GM12878 (cell line): ENCODE data around the gene PACS1. TPM values are rescaled to one million over a fixed set of nuclear protein-coding genes. Genes with fewer than 3 reads are reported as not detected.

ENCODE experiments used
- ATAC-seq: fragments of 200-7000 bp; cut with Tn5 transposase; 3 replicates; pipeline ENCODE4 v1.9.1; 2020; ENCODE audit warnings: mild to moderate bottlenecking, moderate library complexity
- BruUV-seq: library from RNA; stranded (reverse); fragments of 400-500 nt; replicated peaks from 2 replicates; lab custom pipeline; 2021; lab: Mats Ljungman, UMichigan
- CTCF ChIA-PET: fragments of 300-600 bp; sonication (Branson Sonifier 250); formaldehyde crosslinking; extraction: SDS; loops from one replicate; lab custom pipeline; 2021; ENCODE audit warnings: inconsistent platforms; lab: Yijun Ruan, JAX
- POLR2A ChIA-PET: fragments of 350-600 bp; formaldehyde crosslinking; extraction: SDS; loops from one replicate; lab custom pipeline; 2021; ENCODE audit warnings: inconsistent platforms; lab: Charles Lee
- RAD21 ChIA-PET: fragments of 300-600 bp; sonication (Branson Sonifier 250); formaldehyde crosslinking; loops from one replicate; lab custom pipeline; 2023; ENCODE audit warnings: antibody characterized with exemption; ENCODE audit not compliant: unreplicated experiment; lab: Charles Lee
- SMC1A ChIA-PET: fragments of 300-600 bp; sonication (Branson Sonifier 250); formaldehyde crosslinking; loops from one replicate; lab custom pipeline; 2023; ENCODE audit not compliant: unreplicated experiment, uncharacterized antibody; lab: Charles Lee
- DNase-seq: peaks from one replicate; pipeline ENCODE4 v3.0.0-alpha.2; 2011; ENCODE audit warnings: low read depth, low spot score
- FAIRE-seq: peaks from 3 replicates; lab custom pipeline; 2011; peaks lifted over from hg19 to GRCh38; lab: Jason Lieb, UNC
- H2AFZ ChIP-seq: 2 replicates; pipeline ENCODE4 v1.6.0; 2011; ENCODE audit warnings: low read depth, low read length, control low read depth; ENCODE audit not compliant: control insufficient read depth
- H3K27ac ChIP-seq: 2 replicates; pipeline ENCODE4 v1.5.1; 2011; ENCODE audit warnings: control low read depth; ENCODE audit not compliant: control insufficient read depth, insufficient read depth
- H3K27me3 ChIP-seq, 2 experiments: replicated peaks in 1 of 2; 2 replicates each; pipeline versions ENCODE4 v1.6.0 to v1.6.1; 2011; ENCODE audit warnings: low read length in 1 of 2; ENCODE audit not compliant: control insufficient read depth in 2 of 2, insufficient read depth in 2 of 2
- H3K36me3 ChIP-seq, 2 experiments: 2 replicates each; pipeline ENCODE4 v1.5.1; 2011; ENCODE audit warnings: low read length in 1 of 2; ENCODE audit not compliant: control insufficient read depth in 2 of 2, insufficient read depth in 2 of 2
- H3K4me1 ChIP-seq: 2 replicates; pipeline ENCODE4 v1.6.1; 2011; ENCODE audit warnings: mild to moderate bottlenecking, low read length, moderate library complexity, mixed read lengths; ENCODE audit not compliant: control insufficient read depth, insufficient read depth
- H3K4me2 ChIP-seq: 2 replicates; pipeline ENCODE4 v1.6.0; 2011; ENCODE audit warnings: control low read depth; ENCODE audit not compliant: control insufficient read depth, insufficient read depth
- H3K4me3 ChIP-seq: fragments of 200-600 bp; sonication (generic); 2 replicates; pipeline ENCODE4 v1.5.1; 2016
- H3K79me2 ChIP-seq: 2 replicates; pipeline ENCODE4 v1.6.0; 2011; ENCODE audit warnings: low read length; ENCODE audit not compliant: control insufficient read depth, insufficient read depth
- H3K9ac ChIP-seq: 2 replicates; pipeline ENCODE4 v1.8.0; 2011; ENCODE audit warnings: low read length, control low read depth, mixed read lengths; ENCODE audit not compliant: control insufficient read depth, insufficient read depth
- H3K9me3 ChIP-seq: replicated peaks from 3 replicates; pipeline ENCODE4 v1.5.1; 2011; ENCODE audit warnings: mild to moderate bottlenecking, low read length; ENCODE audit not compliant: control insufficient read depth, insufficient read depth
- H4K20me1 ChIP-seq: 2 replicates; pipeline ENCODE4 v1.6.0; 2011; ENCODE audit not compliant: control insufficient read depth, insufficient read depth
- BCLAF1 ChIP-seq: fragments of 450-650 bp; IDR thresholded peaks from 2 replicates; pipeline ENCODE4 v1.6.1; 2017; ENCODE audit warnings: antibody characterized with exemption, mild to moderate bottlenecking, moderate library complexity
- ESRRA ChIP-seq: IDR thresholded peaks from 2 replicates; pipeline ENCODE4 v1.6.1; 2012; ENCODE audit warnings: mild to moderate bottlenecking, low read length, improper control_type of control experiment
- JUND ChIP-seq: IDR thresholded peaks from 2 replicates; pipeline ENCODE4 v1.6.1; 2012; ENCODE audit warnings: low read depth, mild to moderate bottlenecking, low read length, improper control_type of control experiment, moderate library complexity
- MYB ChIP-seq: fragments of 150-350 bp; IDR thresholded peaks from 2 replicates; pipeline ENCODE4 v1.6.1; 2014; ENCODE audit warnings: mild to moderate bottlenecking, low read depth, low read length, borderline replicate concordance
- POLR2A ChIP-seq: IDR thresholded peaks from 2 replicates; pipeline ENCODE4 v1.6.1; 2011; ENCODE audit warnings: low read depth, mild to moderate bottlenecking, low read length
- SMARCA5 ChIP-seq: fragments of 450-650 bp; IDR thresholded peaks from 2 replicates; pipeline ENCODE4 v1.6.1; 2017; ENCODE audit warnings: mild to moderate bottlenecking
- SP1 ChIP-seq: IDR thresholded peaks from one replicate; pipeline ENCODE4 v1.6.1; 2011; ENCODE audit warnings: low read depth, low read length
- ZBED1 ChIP-seq: IDR thresholded peaks from 2 replicates; pipeline ENCODE4 v1.6.1; 2016; ENCODE audit warnings: borderline replicate concordance
- WGBS: methylation state at CpG from one replicate; pipeline ENCODE4 v1.1.6; 2016; ENCODE audit warnings: low lambda C conversion rate; ENCODE audit not compliant: insufficient replicate concordance, insufficient coverage; ENCODE audit errors: missing lambda C conversion rate; 5-methylcytosine and 5-hydroxymethylcytosine counted together
- in situ Hi-C: fragments of 300-500 bp; cut with MboI; formaldehyde crosslinking; loops from 9 replicates; pipeline ENCODE4 v1.14.3; 2018; ENCODE audit warnings: mixed read lengths
- intact Hi-C: fragments of 100-400 bp; cut with micrococcal nuclease; formaldehyde crosslinking; loops from one replicate; pipeline ENCODE4 v1.14.2; 2022; ENCODE audit not compliant: unreplicated experiment
- polyA plus RNA-seq, 11 experiments: library from polyadenylated mRNA; depleted of rRNA in 4 of 11; unstranded in 6 of 11; stranded (reverse) in 5 of 11; fragments of >200 nt; fragmentation: Nextera tagmentation in 4 of 11; fragmentation: Illumina TruSeq in 1 of 11; extraction: Ambion mirVana in 4 of 11; extraction: Trizol in 1 of 11; gene quantifications; 1 replicate in 1 of 11; 2 replicates in 10 of 11; pipeline versions ENCODE4 v1.2.1 to v1.2.3, GENCODE V29; 2011 to 2016; ENCODE audit warnings: inconsistent platforms in 2 of 11, missing spikeins in 2 of 11, low read depth in 1 of 11
- total RNA-seq, 4 experiments: library from RNA; depleted of rRNA in 3 of 4; stranded (reverse); fragments of >200 nt in 3 of 4; fragmentation: Illumina TruSeq in 1 of 4; extraction: Trizol in 1 of 4; gene quantifications; 2 replicates each; pipeline versions ENCODE4 v1.2.1 to v1.2.3, GENCODE V29; 2013 to 2021

Gene PACS1
- total and polyA plus RNA-seq, 10 of the 15 experiments (the other 5 are each of a cell fraction or from before 2014, with no cell fraction given) = 1.1 to 74.3 (median 17.9) TPM

DNA sequence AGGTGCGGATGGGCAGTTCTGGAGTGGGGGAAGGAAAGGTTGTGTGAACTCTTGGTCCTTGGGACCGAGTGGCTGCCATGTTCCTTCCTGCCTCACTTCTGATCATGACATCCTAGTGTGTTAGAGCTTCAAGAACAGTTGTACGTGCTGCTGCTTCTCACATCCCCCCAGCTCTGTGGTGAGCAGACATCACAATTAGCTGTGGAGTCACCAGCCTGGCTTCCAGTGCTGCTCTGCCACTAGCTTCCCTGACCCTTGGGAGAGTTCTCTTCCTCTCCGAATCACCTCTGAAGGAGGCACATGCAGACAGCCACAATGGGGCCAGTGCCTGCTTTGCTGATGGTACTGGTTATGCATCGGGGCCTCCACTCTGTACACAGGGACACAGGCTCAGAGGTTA lies 192.1 kb downstream of the PACS1 start:
- intact Hi-C loops (no loop called here), in situ Hi-C loops (no loop called here)
- Histone ChIP-seq H3K9ac (no peak overlapping the region), H3K36me3 (peaks cover 11 to 33% of the 10 kb centered on the region in 2 experiments), H2AFZ (no peak overlapping the region), H3K79me2 (peaks cover 19% of the 10 kb centered on the region), H3K27me3 (no peaks in the 10 kb centered on the region), H3K4me2 (no peak overlapping the region), H3K9me3 (no peaks in the 10 kb centered on the region), H3K4me1 (peaks cover 11% of the 10 kb centered on the region), H3K27ac (no peak overlapping the region), H4K20me1 (no peaks in the 10 kb centered on the region), H3K4me3 (no peak overlapping the region)
- RAD21 ChIA-PET = no interaction called here
- SMC1A ChIA-PET = interaction anchor here (1.5 kb wide), 1 partner anchor 26 kb away, joined by 5 read pairs; the partner anchor contains the start of gene YIF1A
- WGBS = 96% methylated on average over 5 of the region's 5 CpGs
- TF ChIP-seq SMARCA5 = no peak
- TF ChIP-seq ZBED1 = no peak
- no peak for TF ChIP-seq MYB
- FAIRE-seq (no peak), ATAC-seq (no peak), DNase-seq (no peak)
- POLR2A ChIA-PET = interaction anchor here (1.2 to 1.5 kb wide), 2 partner anchors 40 to 126 kb away, joined by 3 to 4 read pairs; no protein-coding TSS in a partner anchor
- no TSS peak for BruUV-seq
- CTCF ChIA-PET = interaction anchor here (0.9 kb wide), 1 partner anchor 21 kb away, joined by 3 read pairs; no protein-coding TSS in a partner anchor

DNA sequence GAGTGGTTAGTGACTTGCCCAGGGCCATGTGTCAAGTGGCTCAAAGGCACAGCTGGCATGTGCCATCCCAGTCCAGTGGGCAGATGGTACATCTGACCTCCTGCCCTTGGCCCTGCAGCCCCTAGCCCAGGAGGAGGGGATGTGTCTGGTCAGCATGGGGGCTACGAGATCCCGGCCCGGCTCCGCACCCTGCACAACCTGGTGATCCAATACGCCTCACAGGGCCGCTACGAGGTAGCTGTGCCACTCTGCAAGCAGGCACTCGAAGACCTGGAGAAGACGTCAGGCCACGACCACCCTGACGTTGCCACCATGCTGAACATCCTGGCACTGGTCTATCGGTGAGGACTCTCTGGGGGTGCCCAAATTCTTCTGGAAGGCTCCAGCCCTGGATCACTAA lies 192.6 kb downstream of the PACS1 start:
- DNase-seq (no peak), ATAC-seq (no peak), FAIRE-seq (no peak)
- CTCF ChIA-PET = interaction anchor here (0.9 kb wide), 1 partner anchor 20 kb away, joined by 3 read pairs; no protein-coding TSS in a partner anchor
- intact Hi-C loops = no loop called here
- POLR2A ChIA-PET = interaction anchor here (0.6 to 1.5 kb wide), 2 partner anchors 39 to 40 kb away, joined by 3 to 4 read pairs; no protein-coding TSS in a partner anchor
- no peaks in the 10 kb centered on the region for H3K27me3 ChIP-seq
- no peak overlapping the region for H2AFZ ChIP-seq
- no peak overlapping the region for H3K9ac ChIP-seq
- TF ChIP-seq ESRRA (no peak), JUND (no peak), POLR2A (peak; percentile 43), SP1 (no peak), BCLAF1 (no peak)
- SMC1A ChIA-PET = no interaction called here
- H3K27ac ChIP-seq = no peak overlapping the region
- H4K20me1 ChIP-seq = no peaks in the 10 kb centered on the region
- in situ Hi-C loops = no loop called here
- no peak overlapping the region for H3K4me2 ChIP-seq
- H3K4me3 ChIP-seq = no peak overlapping the region
- peaks cover 11% of the 10 kb centered on the region for H3K4me1 ChIP-seq
- H3K36me3 ChIP-seq = peaks cover 11 to 33% of the 10 kb centered on the region in 2 experiments
- H3K79me2 ChIP-seq = peaks cover 18% of the 10 kb centered on the region
- no TSS peak for BruUV-seq
- RAD21 ChIA-PET = no interaction called here
- 99% methylated on average over 12 of the region's 12 CpGs for WGBS
- H3K9me3 ChIP-seq = no peaks in the 10 kb centered on the region
